Ovary (tissue), 3 donors: ENCODE measurements around the gene SLC49A4.

ENCODE experiments used
- EP300 ChIP-seq: sonication (generic); formaldehyde crosslinking; IDR thresholded peaks from one replicate; pipeline ENCODE4 v1.6.1; 2017; ENCODE audit warnings: antibody characterized with exemption
- POLR2A ChIP-seq: fragments of 450-650 bp; IDR thresholded peaks from one replicate; pipeline ENCODE4 v1.6.1; 2017; ENCODE audit warnings: antibody characterized with exemption, mild to moderate bottlenecking, moderate library complexity
- TF ChIP-seq, protein P1 (sequence below), 3 donors: fragments of 450-650 bp in 2 of 3; fragments of 200-600 bp in 1 of 3; IDR thresholded peaks; one replicate each; pipeline versions ENCODE4 v1.5.1 to v1.8.0; 2016 to 2022; ENCODE audit warnings: antibody characterized with exemption in 3 of 3, mild to moderate bottlenecking in 1 of 3
- donor health status: DM: no; HTN: no; CAD: no.

- TF ChIP-seq EP300 (no peak), POLR2A (no peak)
- TF ChIP-seq, protein P1, sequence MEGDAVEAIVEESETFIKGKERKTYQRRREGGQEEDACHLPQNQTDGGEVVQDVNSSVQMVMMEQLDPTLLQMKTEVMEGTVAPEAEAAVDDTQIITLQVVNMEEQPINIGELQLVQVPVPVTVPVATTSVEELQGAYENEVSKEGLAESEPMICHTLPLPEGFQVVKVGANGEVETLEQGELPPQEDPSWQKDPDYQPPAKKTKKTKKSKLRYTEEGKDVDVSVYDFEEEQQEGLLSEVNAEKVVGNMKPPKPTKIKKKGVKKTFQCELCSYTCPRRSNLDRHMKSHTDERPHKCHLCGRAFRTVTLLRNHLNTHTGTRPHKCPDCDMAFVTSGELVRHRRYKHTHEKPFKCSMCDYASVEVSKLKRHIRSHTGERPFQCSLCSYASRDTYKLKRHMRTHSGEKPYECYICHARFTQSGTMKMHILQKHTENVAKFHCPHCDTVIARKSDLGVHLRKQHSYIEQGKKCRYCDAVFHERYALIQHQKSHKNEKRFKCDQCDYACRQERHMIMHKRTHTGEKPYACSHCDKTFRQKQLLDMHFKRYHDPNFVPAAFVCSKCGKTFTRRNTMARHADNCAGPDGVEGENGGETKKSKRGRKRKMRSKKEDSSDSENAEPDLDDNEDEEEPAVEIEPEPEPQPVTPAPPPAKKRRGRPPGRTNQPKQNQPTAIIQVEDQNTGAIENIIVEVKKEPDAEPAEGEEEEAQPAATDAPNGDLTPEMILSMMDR (IDR thresholded peaks at IDR 0.05) = no peak
Observed at GRCh38 chr3:122810734-122811133, 15.9 kb downstream of the SLC49A4 start.
